ENCODE results near the gene POSTN.

DNA sequence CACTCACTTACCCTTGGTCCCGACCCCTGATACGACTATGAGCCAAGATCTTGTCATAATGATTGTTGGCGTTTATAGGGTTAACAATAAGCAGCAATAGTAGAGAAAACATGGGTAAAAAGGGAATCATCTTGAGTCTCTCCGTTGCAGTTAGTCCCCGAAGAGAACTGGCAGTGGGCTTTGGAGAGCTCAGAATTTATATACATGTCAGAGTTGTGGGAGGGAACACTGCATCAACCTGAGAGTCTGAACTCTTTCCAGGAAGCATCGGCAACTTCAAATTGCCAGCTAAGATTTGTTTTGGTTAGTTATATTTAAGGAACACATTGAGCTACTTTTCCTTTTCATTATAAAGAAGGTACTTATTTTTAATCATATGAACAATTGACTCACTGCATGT is at the start of gene POSTN:
- TF ChIP-seq, protein P1, sequence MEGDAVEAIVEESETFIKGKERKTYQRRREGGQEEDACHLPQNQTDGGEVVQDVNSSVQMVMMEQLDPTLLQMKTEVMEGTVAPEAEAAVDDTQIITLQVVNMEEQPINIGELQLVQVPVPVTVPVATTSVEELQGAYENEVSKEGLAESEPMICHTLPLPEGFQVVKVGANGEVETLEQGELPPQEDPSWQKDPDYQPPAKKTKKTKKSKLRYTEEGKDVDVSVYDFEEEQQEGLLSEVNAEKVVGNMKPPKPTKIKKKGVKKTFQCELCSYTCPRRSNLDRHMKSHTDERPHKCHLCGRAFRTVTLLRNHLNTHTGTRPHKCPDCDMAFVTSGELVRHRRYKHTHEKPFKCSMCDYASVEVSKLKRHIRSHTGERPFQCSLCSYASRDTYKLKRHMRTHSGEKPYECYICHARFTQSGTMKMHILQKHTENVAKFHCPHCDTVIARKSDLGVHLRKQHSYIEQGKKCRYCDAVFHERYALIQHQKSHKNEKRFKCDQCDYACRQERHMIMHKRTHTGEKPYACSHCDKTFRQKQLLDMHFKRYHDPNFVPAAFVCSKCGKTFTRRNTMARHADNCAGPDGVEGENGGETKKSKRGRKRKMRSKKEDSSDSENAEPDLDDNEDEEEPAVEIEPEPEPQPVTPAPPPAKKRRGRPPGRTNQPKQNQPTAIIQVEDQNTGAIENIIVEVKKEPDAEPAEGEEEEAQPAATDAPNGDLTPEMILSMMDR (IDR thresholded peaks at IDR 0.05): no peak
- no peak for TF ChIP-seq POLR2A (IDR thresholded peaks at IDR 0.05)

Data from heart left ventricle (tissue), 13 donors.